GM21381 (cell line): ENCODE measurements around the gene LRIT1.

Experiments used
- ATAC-seq: cut with Tn5 transposase; IDR thresholded peaks from one replicate; pipeline ENCODE4 v1.9.1; 2021; ENCODE audit warnings: mild to moderate bottlenecking, moderate library complexity; ENCODE audit not compliant: unreplicated experiment

LRIT1 gene

DNA sequence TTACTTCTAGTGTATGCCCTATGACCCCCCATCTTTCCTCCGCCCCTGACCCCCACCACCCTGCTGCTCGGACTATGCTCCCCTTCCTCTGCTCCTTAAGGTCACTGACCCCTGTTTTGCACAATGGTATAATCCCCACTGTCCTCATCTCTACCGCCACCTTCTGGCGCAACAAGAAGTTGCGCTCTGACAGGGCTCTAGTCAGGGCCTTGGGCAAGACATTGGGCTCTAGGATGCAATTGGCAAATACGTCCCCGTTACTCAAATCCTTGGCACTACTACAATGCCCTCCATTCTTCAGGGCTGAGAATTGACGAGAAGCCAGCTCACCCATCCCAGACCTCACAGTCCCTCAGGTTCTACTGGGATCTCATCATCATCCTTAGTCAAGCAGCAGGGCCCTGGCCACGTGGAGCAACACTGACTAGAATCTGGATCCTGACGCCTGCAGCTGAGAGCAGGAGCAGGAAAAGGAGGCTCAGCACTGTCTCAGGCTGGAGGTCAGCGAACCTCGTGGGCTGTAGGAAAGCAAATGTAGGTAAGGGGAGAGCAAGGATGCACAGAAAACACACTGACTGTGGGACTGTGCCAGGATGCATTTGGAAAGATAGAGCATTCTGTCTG, 26.6 kb downstream of the LRIT1 start:
- ATAC-seq: peak; percentile 76

DNA sequence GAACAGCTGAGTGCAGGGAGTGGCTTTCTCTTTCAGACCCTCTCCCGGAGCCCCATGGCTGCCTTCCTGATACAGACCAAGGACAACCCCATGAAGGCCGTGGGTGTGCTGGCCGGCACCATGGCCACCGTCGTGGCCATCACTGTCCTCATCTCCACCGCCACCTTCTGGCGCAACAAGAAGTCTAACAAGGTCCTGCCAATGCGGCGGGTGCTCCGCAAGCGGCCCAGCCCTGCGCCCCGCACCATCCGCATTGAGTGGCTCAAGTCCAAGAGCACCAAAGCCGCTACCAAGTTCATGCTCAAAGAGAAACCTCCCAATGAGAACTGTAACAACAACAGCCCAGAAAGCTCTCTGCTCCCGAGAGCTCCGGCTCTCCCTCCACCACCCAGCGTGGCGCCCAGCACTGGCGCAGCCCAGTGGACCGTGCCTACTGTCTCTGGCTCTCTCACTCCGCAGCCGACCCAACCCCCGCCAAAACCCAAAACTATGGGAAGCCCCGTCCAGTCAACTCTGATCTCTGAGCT, 27.2 kb downstream of the LRIT1 start:
- ATAC-seq: no peak

- ATAC-seq: no peak
These were observed 28.3 kb downstream of the LRIT1 start for GRCh38 chr10:84213076-84213475.

DNA sequence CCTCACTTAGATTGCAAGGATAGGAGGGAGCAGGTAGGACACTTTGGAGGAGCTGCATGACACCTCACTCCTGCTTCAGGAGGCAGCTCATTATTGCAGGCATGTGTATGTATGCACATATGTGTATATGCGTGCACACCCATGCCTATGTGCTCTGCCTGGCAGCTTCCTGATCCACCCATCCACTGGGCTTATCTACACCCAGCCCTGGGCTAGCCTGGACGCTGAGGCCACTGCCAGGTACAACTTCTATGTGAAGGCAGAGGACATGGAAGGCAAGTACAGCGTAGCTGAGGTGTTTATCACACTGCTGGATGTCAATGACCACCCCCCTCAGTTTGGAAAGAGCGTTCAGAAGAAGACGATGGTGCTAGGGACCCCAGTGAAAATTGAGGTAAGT, 29.3 kb downstream of the LRIT1 start:
- no peak for ATAC-seq

- no peak for ATAC-seq
These were observed 29.8 kb downstream of the LRIT1 start for GRCh38 chr10:84211566-84211965.

GRCh38 chr10:84208023-84208422, 33.3 kb downstream of the LRIT1 start:
- no peak for ATAC-seq

DNA sequence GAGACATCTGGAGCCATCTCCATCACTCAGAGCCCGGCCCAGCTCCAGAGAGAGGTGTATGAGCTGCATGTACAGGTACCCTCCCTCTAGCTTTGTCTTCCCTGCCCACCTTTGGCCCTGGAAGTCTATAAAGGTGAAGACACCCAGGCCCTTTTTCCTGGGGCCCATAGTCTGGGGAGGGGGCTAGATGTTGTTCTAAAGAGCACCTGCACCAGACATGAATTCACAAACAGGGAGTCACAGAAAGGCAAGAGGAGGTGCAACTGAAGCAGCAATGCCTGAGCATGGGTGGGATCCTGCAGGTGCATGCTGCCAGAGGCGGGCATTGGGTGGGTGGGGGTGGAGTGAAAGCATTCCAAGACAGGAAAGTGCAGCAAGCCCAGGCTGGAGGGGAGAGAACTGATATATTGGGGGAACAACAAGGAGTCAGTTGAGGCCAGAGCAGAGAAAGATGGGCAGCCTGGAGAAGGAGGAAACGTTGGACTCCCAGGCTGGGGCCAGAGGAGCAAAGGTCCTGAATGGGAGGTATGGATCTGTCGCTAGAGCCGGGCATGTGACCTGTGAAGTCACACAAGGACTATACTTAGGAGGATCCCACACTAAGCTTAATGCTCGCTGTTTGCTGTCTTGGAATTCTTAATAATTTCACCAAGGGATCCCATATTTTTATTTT, 35.4 kb downstream of the LRIT1 start:
- ATAC-seq: no peak

GRCh38 chr10:84205049-84205852, 36.1 kb downstream of the LRIT1 start:
- peak; percentile 74 for ATAC-seq

DNA sequence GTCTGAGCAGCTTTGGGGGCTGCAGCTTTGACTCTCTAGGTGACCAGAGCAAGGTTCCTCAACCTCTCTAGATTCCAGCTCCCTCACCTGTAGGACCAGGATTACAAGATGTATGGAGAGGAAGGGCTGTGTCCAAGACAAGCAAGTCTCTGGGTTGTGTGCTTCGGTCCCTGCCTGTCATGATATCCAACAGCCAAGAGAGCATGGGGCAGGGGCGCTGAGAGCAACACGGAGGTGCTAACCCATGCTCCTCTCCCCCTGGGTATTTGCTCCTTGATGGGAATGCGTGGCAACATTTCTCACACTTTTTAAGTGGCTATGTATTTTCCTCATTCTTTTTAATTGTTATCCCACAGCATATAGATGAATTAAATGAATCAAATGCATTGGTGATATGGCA, 36.7 kb downstream of the LRIT1 start:
- no peak for ATAC-seq

DNA sequence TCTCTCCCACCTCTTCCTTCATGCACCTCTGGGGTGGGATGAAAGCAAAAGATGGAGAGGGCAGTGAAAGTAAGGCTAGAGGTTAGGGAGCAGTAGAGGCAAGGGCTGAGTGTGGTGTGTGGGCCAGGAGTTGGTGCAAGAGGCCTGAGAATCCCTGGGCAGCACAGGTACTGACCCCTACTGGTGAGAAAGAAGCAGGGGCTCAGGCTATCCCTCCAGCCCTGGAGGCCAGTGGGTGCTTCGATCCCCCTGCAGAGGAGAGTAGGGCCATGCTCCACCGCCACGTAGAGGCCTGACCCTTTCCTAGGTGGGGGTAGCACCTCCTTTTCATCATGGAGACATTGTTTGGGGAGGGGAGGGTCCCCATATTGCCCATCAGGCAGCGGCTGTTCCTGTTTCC, 37.2 kb downstream of the LRIT1 start:
- ATAC-seq: peak; percentile 68

DNA sequence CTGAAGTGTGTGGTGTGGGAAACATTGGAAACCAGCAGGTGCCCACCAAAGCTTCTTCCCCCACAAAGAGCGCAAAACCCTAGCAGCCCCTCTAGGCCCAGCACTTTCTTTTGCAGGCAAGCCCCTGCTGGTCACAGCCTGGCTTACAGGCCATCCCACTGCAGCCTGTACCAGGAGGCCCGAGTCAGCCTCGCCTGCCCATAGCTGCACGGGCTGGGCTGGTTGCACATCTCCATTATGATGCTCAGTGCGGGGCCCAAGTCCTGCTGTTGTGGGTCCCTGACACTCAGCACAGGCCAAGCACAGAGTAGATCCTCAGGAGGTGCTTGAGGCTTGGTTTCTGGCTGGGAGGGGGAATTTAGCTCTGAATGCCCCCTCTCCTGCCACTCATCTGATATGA, 39.0 kb downstream of the LRIT1 start:
- no peak for ATAC-seq

GRCh38 chr10:84201682-84202081, 39.7 kb downstream of the LRIT1 start:
- ATAC-seq: no peak

DNA sequence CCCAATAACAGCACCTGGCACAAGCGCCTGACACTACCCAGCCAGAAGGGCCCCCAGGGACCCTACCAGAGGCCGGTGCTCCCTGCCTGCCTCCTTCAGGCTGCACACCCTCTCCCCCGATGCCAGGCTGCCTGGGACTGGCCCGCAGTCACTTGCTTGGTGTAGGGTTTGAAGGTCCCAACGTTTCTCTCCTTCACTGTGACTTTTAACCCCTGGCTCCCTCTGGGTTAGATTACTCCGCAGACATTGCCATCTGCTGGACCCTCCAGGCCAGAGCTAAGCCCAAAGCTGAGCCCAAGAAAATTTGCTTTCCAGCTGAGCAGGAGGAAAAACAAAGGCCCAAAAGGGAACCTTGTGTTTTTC, 40.1 kb downstream of the LRIT1 start:
- ATAC-seq: no peak

- no peak for ATAC-seq
These were observed 40.7 kb downstream of the LRIT1 start for GRCh38 chr10:84200537-84201243.

GRCh38 chr10:84198206-84198915, 43.0 kb downstream of the LRIT1 start:
- no peak for ATAC-seq

GRCh38 chr10:84197643-84198042, 43.7 kb downstream of the LRIT1 start:
- ATAC-seq: no peak

DNA sequence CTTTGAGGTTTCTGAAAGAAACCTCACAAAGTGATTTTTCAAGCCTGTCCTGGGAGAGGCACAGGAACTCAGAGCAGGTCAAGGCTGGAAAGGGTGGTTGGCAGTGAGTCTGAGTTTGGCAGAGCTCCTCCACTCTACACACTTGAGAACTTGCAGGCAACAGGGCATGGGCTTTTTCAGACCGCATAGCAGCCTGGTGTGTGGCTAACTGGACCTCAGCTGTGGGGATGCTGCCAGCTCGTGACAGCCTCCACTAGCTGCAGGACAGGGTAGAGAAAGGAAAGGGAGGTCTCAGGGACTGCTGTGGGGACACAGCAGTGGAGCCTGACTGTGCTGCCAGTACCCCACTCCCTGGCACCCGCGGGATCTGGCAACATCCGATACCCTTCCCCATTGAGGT, 44.4 kb downstream of the LRIT1 start:
- ATAC-seq: no peak

DNA sequence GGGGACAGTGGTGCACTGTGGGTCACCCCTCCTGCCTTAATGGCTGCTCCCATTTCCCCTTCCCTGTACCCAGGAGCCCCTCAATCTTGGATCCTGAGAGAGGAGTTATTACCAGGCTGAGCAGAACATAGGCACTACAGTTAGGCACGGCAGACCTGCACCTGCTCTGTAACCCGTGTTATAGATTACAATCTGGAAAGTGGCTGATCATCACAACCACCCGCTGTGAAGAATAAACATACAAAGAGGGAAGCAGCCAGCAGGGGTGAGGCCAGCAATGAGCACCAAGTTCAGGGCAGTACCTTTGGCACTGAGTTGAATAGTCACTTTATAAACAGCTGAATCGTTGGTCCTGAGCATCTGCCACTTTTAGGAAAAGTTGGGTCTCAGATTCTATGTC, 45.3 kb downstream of the LRIT1 start:
- no peak for ATAC-seq

DNA sequence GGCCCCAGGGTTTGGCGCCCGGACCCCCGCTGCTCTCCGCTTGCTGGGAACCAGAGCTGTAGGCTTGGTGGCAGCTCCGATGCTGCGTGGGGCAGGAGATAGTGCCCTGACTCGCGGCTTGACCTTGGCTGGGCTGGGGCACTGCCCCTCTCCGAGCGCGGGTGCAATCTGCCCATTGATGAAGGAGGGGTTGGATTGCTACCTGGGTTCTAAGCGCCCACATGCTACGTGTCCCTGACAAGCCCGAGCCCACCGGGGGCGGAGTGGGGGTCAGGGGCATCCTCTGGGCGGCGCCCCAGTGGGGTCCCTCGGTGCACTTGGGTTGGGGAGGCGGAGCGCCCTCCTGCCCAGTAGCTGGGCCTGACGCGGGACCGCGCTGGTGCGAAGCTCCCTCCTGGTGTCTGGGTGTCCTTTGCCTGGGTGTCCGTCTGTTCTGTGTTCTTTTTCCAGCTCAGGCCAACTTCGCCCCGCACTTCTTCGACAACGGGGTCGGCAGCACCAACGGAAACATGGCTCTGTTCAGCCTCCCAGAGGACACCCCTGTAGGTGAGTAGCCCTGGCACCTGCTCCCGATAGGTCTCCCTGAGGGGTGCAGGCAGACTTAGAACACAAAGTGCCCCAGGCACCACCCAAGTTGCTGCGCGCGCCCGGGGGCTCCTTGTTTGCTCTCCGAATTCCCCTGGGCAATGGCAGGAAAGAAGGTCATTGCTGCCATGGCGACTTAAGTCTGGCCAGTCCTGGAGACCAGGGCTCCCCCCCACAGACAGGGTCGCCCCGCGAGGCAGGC, 46.1 kb downstream of the LRIT1 start:
- no peak for ATAC-seq
